Measurements from ENCODE around the gene IQSEC3.

IQSEC3 gene

DNA sequence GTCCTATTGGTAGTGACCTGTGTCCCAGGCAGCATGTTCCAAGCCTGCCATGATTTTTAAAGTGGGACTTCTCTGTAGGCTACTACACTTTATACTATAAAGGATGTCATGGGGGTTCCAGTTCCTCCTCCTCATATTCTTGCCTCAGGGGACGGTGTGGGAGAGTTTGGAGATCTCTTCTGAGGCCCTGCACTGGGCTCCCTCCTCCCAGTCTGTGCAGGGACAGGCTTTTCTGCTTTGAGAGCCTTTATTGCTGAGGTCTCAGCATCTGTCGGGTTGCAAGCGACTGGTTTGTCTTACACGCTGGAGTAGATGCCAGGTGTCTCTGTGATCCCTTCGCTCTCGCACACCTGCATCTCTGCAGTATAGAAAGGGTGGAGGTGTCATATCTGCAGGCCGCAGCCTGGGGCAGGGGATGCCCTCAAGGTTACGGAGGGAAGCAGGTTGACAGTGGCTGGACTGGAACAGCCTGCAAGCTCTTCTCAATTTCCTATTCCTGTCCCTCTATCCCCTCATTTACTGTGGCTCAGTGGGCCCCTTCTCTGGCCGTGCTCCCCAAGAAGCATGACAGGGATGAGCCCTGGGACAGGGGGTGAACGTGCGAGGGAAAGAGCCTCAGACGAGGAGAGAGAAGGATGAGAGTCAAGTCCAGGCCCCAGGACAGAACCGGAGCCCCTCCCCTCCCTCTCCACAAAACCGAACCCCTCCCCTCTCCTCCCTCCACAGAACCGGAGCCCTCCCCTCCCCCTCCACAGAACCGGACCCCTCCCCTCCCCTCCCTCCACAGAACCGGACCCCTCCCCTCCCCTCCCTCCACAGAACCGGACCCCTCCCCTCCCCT, 96.1 kb downstream of the IQSEC3 start:
- no peak for DNase-seq (ENCODE audit: low read depth in 2 of 2, low spot score in 1 of 2)

DNA sequence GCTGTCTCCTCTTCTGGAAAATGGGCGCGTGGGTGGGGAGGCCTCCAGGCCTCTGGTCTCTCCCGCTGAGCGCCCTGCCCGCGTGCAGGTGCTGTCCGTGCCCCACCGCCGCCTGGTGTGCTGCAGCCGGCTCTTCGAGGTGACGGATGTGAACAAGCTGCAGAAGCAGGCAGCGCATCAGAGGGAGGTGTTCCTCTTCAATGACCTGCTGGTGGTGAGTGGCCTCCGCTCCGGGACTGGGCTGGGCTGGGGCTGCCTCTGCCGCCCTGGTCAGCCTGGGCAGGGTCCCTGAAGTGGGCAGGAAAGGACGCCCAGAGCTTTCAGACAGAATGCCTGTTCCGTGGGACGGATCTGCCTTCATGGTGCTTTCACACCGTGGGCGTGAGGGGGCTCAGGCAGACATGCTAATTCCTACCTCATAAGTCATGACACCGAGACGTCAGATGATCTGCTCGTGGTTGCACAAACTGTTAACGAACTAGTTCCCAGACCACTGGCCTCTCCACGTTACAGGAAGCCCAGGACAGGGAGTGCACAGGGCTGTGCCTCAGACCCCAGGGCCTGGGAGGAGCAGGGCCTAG, 96.9 kb downstream of the IQSEC3 start:
- DNase-seq (ENCODE audit: low read depth in 2 of 2, low spot score in 1 of 2): no peak

DNA sequence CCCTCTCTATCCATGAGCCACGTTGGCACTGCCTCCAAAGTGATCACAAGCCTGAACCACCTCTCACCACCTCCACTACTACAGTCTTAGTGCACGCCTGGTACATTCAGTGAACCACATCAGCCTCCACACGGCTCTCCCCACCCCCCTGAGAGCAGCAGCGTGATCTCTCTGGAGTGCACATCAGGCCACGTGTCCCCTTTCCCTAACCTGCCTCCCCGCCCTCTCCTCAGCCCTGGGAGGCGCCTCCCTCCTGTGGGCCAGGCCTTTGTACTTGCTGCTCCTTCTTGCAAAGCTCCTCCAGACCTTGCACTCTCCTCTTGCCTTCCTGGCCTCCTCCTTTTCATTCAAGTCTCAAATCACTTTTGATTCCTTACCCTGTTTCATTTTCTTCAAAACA, 97.6 kb downstream of the IQSEC3 start:
- no peak for DNase-seq (ENCODE audit: low read depth in 2 of 2, low spot score in 1 of 2)

DNA sequence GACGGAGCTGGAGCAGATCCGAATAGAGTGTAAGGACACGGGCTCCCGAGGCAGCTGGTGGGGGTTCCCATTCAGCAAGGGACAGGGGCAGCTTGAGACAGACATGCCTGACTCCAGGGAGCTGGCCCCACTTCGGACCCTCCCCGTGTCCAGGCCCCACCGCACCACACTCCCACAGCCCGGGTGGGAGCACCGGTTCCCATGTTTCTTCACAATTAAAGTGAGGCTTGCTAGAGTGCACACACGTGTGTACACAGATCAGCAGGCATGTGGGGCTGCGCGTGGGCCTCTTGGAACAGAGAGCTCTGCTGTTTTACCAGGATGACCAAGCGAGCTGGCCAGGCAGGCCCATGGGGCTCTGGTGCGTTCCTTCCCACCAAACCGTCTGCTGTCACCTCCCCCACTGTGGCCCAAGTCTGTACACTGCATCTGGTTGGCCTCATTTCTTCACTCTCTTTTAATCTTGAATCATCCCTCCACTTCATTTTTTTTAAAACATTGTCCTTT, 99.3 kb downstream of the IQSEC3 start:
- DNase-seq (ENCODE audit: low read depth in 2 of 2, low spot score in 1 of 2): no peak

DNA sequence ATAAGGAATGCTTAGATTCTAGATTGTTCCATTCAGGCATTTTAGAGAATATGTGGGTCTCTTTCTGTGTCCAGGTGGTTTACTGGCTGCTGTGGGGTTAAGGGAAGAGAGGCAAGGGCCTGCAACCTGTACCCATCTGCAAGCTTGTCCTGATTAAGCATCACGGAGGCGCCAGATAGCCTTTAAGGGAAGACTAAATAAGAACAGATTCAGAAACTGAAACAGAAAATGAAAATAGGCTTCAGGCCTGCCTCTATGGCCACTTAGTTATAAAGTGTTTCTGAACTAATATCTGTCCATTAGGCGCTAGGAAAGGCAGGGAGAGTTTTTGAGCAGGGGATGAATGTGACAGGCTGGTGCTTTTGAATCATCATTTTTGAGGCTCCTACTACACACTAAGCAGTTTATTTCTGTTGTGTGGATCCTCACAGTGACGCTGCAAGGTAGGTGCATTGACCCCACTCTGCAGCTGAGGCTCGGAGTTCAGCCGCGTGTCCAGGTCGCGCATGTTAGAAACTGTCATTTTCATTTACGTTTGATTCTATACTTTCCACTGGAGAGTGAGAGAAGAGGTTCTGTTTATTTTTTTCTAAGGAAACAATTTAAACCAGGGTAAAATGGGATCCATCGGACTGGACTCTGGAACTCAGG, 100.0 kb downstream of the IQSEC3 start:
- DNase-seq (ENCODE audit: low read depth in 2 of 2, low spot score in 1 of 2): no peak

DNA sequence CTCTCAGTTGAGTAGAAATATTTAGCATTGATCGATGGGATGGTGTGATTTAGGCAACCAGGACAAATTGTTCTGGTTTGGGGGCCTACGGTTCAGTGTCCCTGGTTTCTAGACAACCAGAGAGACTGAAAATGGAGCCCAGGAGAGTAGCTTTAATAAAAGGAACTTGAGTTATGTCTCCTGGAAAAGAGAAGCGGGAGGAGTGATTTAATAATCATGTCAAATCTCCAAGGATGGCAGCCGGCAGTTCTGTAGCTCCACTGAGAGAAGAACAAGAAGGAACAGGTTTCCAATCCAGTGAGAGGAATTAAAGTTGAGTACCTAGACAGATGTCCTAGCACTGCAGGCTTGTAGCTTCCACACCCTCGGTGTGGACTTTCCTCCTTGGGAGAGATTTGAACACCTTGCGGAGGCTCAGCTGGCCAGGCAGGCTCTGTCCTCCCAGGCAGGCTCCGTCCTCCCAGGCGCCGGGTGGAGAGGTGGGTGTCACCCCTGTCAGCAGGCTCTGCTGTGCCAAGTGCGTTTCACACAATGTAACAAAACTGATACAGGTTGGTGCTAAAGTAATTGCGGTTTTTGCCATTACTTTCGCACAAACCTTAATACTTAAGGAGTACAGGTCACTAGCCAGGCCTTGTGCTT, 101.5 kb downstream of the IQSEC3 start:
- no peak for DNase-seq (ENCODE audit: low read depth in 2 of 2, low spot score in 1 of 2)

DNA sequence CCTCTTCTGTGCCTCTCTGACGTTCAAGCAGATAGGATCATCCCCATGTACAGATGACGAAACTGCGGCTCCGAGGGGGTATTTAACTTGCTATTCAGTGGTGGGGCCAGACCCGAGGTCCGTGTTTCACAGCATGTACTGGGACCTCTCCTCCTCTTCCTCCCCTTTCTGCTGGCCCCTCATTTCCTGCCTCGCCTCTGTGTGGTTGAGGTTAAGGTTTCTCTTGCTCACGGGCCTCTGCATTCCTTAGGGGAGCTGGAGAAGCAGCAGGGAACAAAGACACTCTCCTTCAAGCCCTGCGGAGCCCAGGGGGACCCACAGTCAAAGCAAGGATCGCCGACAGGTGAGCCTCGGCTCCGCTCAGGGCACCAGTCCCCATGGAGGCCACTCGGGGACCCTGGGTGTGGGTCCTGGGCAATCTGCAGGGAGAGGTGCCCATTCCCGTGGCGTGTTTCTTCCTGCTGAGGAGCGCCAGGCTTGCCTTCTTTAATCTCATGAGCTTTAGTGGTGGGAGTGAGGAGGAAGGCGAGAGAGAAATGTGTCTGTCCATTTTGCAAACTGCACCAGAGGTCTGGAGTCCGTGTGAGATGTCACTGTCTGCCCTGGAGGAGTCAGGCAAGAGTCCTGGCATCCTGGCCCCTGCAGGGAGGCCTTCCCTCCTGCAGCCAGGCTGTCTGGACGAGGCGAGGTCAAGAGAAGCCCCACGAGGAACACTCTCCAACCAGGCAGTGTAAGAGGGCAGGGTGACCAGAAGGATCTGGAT, 102.4 kb downstream of the IQSEC3 start:
- DNase-seq (ENCODE audit: low read depth in 2 of 2, low spot score in 1 of 2): no peak

DNA sequence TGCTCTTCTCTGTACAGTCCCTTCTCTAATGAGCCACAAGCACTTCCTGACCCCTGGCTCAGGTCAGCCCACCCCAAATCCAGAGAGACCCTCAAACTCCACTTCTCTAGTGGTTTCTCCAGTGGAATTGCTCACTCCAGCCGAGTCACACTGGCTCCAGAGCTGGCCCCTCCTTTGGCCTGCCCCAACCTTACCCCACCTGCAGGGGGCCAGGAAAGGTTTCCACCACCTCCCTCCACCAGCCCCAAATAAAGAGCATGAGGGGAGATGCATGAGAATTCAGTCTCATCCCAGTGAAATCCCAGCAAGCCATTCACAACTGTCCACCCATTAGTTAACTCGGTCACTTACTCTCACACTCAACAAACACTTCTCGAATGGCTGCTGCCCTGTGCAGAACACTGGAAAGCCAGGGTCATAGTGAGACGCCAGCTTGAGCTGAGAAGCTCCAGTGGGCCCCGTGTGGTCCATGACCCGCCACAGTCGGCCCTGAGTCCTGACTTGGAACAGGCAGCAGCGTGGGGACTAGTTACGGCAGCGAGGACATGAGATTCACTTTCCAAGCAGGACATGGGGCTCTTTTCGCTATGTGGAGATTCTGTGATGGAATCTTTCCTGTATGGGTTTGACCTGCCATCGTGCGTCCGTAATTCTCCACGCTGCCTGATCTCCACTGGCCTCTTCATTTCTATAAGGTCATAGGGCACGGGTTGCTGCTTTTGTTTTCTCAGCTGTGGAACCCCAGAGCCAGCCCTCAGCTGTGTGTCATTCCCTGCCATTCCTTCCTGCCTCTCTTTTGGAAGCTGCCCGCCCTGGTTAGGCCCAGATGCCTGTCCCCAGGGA, 103.2 kb downstream of the IQSEC3 start:
- no peak for DNase-seq (ENCODE audit: low read depth in 2 of 2, low spot score in 1 of 2)

DNA sequence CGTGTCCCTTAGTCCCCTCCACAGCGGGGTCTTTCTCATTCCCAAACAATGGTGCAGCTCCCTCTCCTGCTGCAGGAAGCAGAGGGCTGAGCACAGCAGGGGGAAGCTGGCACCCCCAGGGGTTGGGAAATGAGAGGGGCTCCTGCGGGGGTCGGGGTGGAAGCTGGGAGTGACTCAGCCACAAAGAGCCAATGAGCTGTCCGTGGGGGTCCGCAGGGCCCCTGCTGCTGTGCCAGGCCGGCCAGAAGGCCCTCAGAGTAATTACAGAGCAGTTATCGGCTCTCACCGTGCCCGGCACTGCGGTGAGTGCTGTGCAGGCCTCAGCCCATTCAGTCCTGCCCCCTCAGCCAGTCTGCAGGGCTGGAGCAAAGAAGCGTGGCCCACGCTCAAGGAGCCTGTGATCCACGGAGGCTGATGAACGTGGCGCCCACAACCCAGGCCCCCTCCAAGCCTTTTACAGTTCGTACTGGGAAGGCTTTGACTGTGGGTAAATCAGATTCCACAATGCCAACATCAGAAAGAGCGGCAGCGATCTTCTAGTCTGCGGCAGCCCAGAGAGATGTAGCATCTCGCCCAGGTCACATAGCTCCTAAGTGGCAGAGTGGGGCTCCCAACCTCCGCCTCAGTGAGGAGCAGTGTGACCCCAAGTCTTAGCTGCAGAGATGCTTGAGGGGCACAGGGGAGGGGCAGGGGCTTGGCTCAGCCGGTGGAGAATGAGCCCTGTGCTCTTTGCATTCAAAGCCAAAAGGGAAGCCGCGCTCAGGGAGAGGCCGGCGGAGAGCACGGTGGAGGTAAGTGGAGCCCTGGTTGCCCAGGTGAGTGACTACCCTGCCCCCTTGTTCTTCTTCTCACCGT, 104.0 kb downstream of the IQSEC3 start:
- no peak for DNase-seq (ENCODE audit: low read depth in 2 of 2, low spot score in 1 of 2)

DNA sequence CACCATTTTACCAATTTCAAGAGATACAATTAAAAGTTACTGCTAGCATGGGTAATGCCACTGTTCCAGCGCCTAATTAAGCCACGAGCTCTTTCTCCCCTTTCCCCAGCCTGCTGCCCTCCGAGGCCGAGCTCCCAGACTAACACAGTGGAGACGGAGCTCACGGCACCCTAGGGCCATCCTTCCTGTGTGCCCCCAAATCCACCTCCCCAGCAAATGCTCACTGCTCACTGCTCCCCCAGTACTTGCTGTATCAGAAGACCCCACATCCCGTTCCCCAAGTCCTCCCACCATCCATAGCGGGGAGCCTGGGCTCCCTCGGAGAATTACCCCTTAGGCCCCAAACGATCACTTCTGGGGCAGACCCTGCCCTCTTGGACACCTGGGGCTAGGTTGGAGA, 104.7 kb downstream of the IQSEC3 start:
- no peak for DNase-seq (ENCODE audit: low read depth in 2 of 2, low spot score in 1 of 2)

DNA sequence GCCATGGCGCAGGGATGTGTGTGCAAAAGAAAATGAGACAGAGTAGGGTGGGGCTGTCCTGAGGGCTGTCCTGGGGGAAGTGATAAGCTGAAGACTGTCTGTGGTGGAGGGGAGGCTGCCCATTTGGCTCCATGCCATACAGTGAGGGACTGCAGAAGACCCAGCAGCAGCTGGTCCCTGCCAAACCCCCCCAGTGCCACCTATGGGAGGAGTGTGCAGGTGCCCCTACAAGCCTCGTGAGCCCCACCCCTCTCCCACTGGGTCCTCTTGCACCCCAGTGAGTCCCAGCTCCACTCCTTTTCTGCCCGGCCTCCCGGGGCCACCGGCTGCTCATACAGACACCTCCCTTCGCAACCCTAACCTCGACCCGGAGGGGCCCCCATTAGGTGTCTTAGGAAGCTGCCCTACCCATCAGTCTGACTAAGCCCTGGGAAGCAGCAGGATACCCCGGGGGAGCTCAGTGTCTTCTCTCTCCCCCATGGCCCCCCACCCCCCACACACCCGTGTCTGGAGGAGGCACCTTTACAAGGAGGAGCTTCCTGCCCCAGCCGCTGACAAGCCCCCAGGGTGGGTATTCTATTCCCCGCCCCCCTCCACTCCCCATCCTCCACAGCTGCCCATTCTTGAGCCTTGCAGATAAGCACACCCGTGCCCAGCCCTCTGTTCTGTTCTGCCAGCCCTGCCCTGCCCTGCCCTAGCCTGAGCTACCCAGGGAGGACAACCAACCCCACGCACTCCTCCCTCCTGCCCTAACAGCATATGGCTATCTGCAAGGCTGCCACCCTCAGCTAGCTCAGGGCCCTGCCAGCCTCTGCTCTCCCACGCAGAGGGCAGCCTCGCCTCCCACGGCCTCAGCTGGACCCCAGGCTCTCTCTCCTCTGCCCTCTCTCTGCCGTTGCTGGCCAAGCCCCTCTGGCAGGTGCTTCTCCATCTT, 105.4 kb downstream of the IQSEC3 start:
- no peak for DNase-seq (ENCODE audit: low read depth in 2 of 2, low spot score in 1 of 2)

DNA sequence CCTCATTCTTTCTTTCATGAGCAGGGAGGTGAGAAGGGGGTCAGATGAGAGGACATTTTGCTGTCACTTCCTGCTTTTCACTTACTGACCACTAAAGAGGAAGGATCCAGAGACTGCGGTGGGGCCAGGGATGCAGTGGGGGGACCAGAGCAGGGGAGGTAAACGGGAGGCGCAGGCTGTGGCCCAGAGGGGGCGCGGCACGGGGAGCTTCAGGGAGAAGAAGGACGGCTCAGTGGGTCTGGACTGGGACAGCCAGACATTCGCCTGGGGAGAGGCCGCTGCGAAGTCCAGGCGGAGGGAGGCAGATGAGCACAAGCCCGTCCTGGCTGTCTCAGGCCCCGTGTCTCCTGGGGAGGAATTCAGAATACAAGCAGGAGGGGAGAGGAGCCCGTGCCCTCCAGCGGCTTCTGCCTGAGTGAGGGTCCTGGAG, 106.2 kb downstream of the IQSEC3 start:
- DNase-seq (ENCODE audit: low read depth in 2 of 2, low spot score in 1 of 2): no peak

DNA sequence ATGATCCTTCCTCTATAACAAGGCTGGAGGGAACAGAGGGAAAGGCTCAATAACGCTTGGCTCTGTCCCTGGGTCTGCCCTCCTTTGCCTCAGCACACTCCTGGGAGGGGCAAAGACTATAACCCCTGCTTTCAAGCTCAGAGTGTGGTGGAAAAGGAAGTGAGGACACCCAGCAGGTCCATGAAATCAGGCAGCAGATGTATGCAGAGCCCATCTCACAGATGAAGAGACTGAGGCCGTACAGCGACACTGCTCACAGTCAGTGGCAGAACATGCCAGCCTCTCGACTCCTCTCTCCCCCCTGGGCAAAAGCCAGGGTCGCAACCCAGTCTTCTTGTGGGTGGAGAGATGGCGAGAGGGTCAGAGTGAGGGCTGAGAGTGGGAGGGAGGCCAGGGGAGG, 107.6 kb downstream of the IQSEC3 start:
- no peak for DNase-seq (ENCODE audit: low read depth in 2 of 2, low spot score in 1 of 2)

DNA sequence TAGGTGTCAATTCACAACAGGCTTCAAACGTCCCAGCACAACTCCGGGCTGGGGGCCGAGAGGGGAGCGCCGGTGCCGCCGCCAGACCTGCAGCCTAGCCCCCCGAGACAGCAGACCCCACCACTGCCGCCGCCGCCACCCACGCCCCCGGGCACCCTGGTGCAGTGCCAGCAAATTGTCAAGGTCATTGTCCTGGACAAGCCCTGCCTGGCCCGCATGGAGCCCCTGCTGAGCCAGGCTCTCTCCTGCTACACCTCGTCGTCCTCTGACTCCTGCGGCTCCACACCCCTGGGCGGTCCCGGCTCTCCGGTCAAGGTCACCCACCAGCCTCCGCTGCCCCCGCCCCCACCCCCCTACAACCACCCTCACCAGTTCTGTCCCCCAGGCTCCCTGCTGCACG, 108.0 kb downstream of the IQSEC3 start:
- no peak for DNase-seq (ENCODE audit: low read depth in 2 of 2, low spot score in 1 of 2)

DNA sequence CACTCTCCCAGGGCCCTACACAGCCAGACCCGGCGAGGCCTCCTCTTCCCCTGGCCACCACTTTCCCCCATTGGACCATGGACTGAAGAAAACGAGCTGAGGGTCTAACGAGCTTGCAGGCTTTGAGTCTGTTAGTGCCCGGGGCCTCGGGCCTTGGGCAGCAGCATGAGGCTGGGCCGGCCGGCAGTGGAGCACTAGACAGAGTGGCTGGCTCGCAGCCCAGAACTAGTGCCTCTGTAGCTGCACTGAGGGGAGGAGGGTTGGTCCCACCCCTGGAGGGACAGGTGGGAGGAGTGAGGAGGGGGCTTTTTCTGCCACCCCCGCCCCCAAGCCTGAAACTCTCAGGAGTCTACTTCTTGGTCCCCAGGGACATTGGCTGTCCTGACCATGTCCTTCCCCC, 108.7 kb downstream of the IQSEC3 start:
- no peak for DNase-seq (ENCODE audit: low read depth in 2 of 2, low spot score in 1 of 2)

DNA sequence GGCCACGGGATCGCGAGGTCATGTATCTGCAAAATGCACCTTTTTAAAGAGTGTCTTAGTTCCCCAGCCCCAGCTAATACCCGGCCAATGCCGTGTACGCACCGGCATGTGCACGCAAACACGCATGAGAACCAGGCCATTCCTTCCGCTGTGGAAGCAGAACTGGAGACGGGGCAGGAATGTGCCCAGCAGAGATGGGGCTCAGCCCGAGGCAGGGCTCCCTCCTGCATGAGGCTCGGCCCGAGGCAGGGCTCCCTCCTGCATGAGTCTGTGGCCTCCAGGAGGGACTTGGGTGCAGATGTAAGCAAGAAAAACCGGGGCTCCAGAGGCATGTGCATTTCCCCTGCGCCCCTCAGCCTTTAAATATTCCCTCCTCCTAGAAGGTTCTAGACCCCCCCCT, 109.2 kb downstream of the IQSEC3 start:
- DNase-seq (ENCODE audit: low read depth in 2 of 2, low spot score in 1 of 2): no peak

DNA sequence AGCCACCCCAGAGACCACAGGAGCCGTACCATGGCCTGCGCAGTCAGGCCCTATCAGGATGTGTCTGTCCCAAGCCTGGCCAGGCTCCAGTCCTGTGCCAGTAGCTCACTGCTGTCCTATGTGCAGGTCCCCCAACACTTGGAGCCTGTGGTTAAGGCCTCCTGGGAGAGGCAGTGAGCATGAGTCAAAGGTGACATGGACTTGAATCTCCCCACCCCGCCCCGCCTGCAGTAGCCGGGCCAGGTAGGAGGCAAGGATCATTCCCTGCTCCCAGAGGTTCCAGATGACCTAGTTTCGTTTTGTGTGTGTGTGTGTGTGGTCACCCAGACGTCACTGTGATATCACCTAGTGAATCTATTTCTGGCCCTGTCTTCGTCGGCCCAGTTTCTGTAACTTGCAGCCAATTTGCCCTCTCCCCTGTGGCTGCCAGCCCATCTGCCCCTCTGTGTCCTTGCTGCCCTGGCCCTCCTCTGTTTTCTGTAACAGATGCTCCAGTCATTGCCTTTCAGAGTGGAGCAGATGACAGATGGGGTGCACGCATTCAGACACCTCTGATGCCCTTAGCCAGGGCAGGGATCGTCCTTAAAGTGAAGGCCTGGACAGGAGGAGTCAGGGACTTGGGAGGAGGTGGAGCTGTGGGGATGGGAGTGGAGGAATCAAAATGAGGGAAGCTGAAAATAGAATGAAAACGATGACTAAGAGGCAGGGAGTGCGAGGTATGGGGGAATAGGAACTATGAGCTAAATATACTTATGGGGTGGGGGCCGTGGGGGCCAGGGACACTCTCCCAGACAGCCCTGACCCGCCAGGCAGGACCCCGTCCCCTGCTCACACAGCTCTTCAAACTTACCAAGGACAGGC, 110.0 kb downstream of the IQSEC3 start:
- DNase-seq (ENCODE audit: low read depth in 2 of 2, low spot score in 1 of 2): no peak
